A549 (cell line): ENCODE results near the gene BEST2. TPM values are rescaled to one million over a fixed set of nuclear protein-coding genes. Genes with fewer than 3 reads are reported as not detected.

Experiments
- ATAC-seq, 2 experiments: fragments of 200-7000 bp in 1 of 2; fragments of >200 bp in 1 of 2; cut with Nextera tagmentation in 1 of 2; cut with Tn5 transposase in 1 of 2; 3 replicates each; pipeline versions ENCODE4 v1.8.0 to v1.9.1; 2018 to 2020; ENCODE audit warnings: mild to moderate bottlenecking in 1 of 2, moderate library complexity in 1 of 2
- CTCF ChIA-PET: fragments of 300-600 bp; sonication (Branson Sonifier 250); formaldehyde crosslinking; extraction: SDS; loops from one replicate; lab custom pipeline; 2021; ENCODE audit warnings: antibody characterized with exemption, inconsistent platforms; lab: Yijun Ruan, JAX
- POLR2A ChIA-PET: fragments of 350-600 bp; formaldehyde crosslinking; extraction: SDS; loops from one replicate; lab custom pipeline; 2021; ENCODE audit warnings: antibody characterized with exemption, inconsistent platforms; lab: Yijun Ruan, JAX
- DNase-seq, 2 experiments: peaks; one replicate each; pipeline versions ENCODE4 v3.0.0 to v3.0.0-alpha.2; 2011 to 2016; ENCODE audit warnings: low read depth in 1 of 2, low spot score in 1 of 2
- FAIRE-seq: peaks from 2 replicates; lab custom pipeline; 2011; peaks lifted over from hg19 to GRCh38; lab: Jason Lieb, UNC
- H3K27ac ChIP-seq, 2 experiments: fragments of >200 bp; sonication (Bioruptor Twin); formaldehyde crosslinking; 3 replicates each; pipeline ENCODE4 v1.5.1; 2016 to 2017
- H3K4me1 ChIP-seq: fragments of >200 bp; sonication (Bioruptor Twin); formaldehyde crosslinking; 3 replicates; pipeline ENCODE4 v1.6.1; 2016
- H3K4me2 ChIP-seq: fragments of >200 bp; sonication (Bioruptor Twin); formaldehyde crosslinking; 3 replicates; pipeline ENCODE4 v1.6.1; 2016
- H3K4me3 ChIP-seq: fragments of >200 bp; sonication (Bioruptor Twin); formaldehyde crosslinking; 3 replicates; pipeline ENCODE4 v1.5.1; 2016
- H3K9me3 ChIP-seq: fragments of >200 bp; sonication (Bioruptor Twin); formaldehyde crosslinking; 3 replicates; pipeline ENCODE4 v1.6.1; 2016
- BHLHE40 ChIP-seq: IDR thresholded peaks from 2 replicates; pipeline ENCODE4 v1.6.1; 2012; ENCODE audit warnings: low read depth, low read length, inconsistent platforms
- CBX2 ChIP-seq: fragments of 200-600 bp; sonication (generic); IDR thresholded peaks from 2 replicates; pipeline ENCODE4 v1.6.1; 2016; ENCODE audit warnings: low read depth, mild to moderate bottlenecking, borderline replicate concordance
- CHD2 ChIP-seq: fragments of 150-350 bp; IDR thresholded peaks from 2 replicates; pipeline ENCODE4 v1.6.1; 2014; ENCODE audit warnings: low read length; ENCODE audit not compliant: partially characterized antibody
- CHD4 ChIP-seq: fragments of 200-600 bp; sonication (generic); IDR thresholded peaks from 2 replicates; pipeline ENCODE4 v1.6.1; 2016; ENCODE audit warnings: antibody characterized with exemption, mild to moderate bottlenecking, borderline replicate concordance
- EHF ChIP-seq: fragments of 250-450 bp; sonication (Bioruptor Pico); IDR thresholded peaks from 2 replicates; pipeline ENCODE4 v1.5.0; 2020; ENCODE audit warnings: mild to moderate bottlenecking
- FOXS1 ChIP-seq: fragments of 250-450 bp; sonication (Bioruptor Pico); IDR thresholded peaks from 2 replicates; pipeline ENCODE4 v1.5.0; 2020; ENCODE audit warnings: mild to moderate bottlenecking, moderate library complexity
- HDAC2 ChIP-seq: fragments of 200-600 bp; sonication (generic); IDR thresholded peaks from 2 replicates; pipeline ENCODE4 v1.6.1; 2016
- JUNB ChIP-seq: fragments of >200 bp; sonication (Bioruptor Twin); formaldehyde crosslinking; IDR thresholded peaks from 2 replicates; pipeline ENCODE4 v1.6.1; 2016
- NPAS2 ChIP-seq: fragments of 250-450 bp; sonication (Bioruptor Pico); IDR thresholded peaks from 2 replicates; pipeline ENCODE4 v1.8.0; 2022; ENCODE audit warnings: mild to moderate bottlenecking, moderate library complexity, borderline replicate concordance
- RCOR1 ChIP-seq: fragments of 150-350 bp; IDR thresholded peaks from 2 replicates; pipeline ENCODE4 v1.6.1; 2014; ENCODE audit warnings: antibody characterized with exemption, low read length, low read depth
- RFX5 ChIP-seq: fragments of 450-650 bp; IDR thresholded peaks from 2 replicates; pipeline ENCODE4 v1.7.1; 2014; ENCODE audit warnings: antibody characterized with exemption, mild to moderate bottlenecking, moderate library complexity
- TP53 ChIP-seq: fragments of 250-450 bp; sonication (Bioruptor Pico); IDR thresholded peaks from 2 replicates; pipeline ENCODE4 v1.5.0; 2021; ENCODE audit warnings: mild to moderate bottlenecking, moderate library complexity
- ZFP36 ChIP-seq: fragments of 450-650 bp; IDR thresholded peaks from 2 replicates; pipeline ENCODE4 v1.6.1; 2014; ENCODE audit warnings: borderline replicate concordance; ENCODE audit not compliant: partially characterized antibody
- ZNF302 ChIP-seq: fragments of 250-450 bp; sonication (Bioruptor Pico); IDR thresholded peaks from 2 replicates; pipeline ENCODE4 v1.9.0; 2021; ENCODE audit warnings: inconsistent platforms, mild to moderate bottlenecking, moderate library complexity
- ZSCAN20 ChIP-seq: fragments of 250-450 bp; sonication (Bioruptor Pico); IDR thresholded peaks from 2 replicates; pipeline ENCODE4 v1.8.0; 2022; ENCODE audit warnings: mild to moderate bottlenecking, moderate library complexity
- WGBS: methylation state at CpG from one replicate; pipeline ENCODE4 v1.1.6; 2017; ENCODE audit errors: missing lambda C conversion rate; 5-methylcytosine and 5-hydroxymethylcytosine counted together
- polyA plus RNA-seq, 4 experiments: library from polyadenylated mRNA; depleted of rRNA in 3 of 4; stranded (reverse); fragments of >200 nt; fragmentation: RNase III in 1 of 4; extraction: RNeasy Plus Mini Kit Qiagen cat#74134 plus additional on column Dnase treatment in 1 of 4; gene quantifications; 2 replicates in 3 of 4; 3 replicates in 1 of 4; pipeline ENCODE4 v1.2.3, GENCODE V29; 2011 to 2017
- TF ChIP-seq, protein P1 (sequence below): fragments of >200 bp; sonication (Bioruptor Twin); formaldehyde crosslinking; IDR thresholded peaks from 3 replicates; pipeline ENCODE4 v1.6.1; 2016
- TF ChIP-seq, protein P2 (sequence below): fragments of 200-600 bp; sonication (generic); IDR thresholded peaks from 2 replicates; pipeline ENCODE4 v1.6.1; 2016; ENCODE audit warnings: antibody characterized with exemption, mild to moderate bottlenecking, moderate library complexity
- TF ChIP-seq, protein P3 (sequence below): fragments of 450-650 bp; IDR thresholded peaks from 2 replicates; pipeline ENCODE4 v1.6.1; 2014; ENCODE audit warnings: antibody characterized with exemption
- TF ChIP-seq, protein P4 (sequence below): IDR thresholded peaks from 2 replicates; pipeline ENCODE4 v1.6.1; 2012
- TF ChIP-seq, protein P5 (sequence below): fragments of 250-450 bp; sonication (Bioruptor Pico); IDR thresholded peaks from 2 replicates; pipeline ENCODE4 v1.5.0; 2021; ENCODE audit warnings: mild to moderate bottlenecking, moderate library complexity, borderline replicate concordance
- TF ChIP-seq, protein P6 (sequence below): fragments of 250-450 bp; sonication (Bioruptor Pico); IDR thresholded peaks from 2 replicates; pipeline ENCODE4 v1.5.0; 2020; ENCODE audit warnings: low read depth, mild to moderate bottlenecking, moderate library complexity

The BEST2 gene
- polyA plus RNA-seq, 2 of the 4 experiments (the other 2 are of a cell fraction): not detected

DNA sequence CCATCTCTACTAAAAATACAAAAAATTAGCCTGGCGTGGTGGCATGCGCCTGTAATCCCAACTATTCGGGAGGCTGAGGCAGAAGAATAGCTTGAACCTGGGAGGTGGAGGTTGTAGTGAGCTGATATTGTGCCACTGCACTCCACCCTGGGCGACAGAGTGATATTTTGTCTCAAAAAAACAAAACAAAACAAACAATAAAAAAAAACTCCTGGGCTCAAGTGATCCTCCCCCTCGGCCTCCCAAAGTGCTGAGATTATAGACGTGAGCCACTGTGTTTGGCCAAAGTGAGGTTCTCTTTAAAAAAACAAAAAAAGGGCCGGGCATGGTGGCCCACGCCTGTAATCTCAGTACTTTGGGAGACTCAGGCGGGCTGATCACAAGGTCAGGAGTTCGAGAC, 35.9 kb downstream of the BEST2 start:
- ChIA-PET CTCF (interaction anchor here (1.3 to 5.0 kb wide), 5 partner anchors 9 to 30 kb away, joined by 3 to 58 read pairs (median 8); no protein-coding TSS in a partner anchor), POLR2A (interaction anchor here (2.4 kb wide), 1 partner anchor 9 kb away, joined by 24 read pairs; no protein-coding TSS in a partner anchor)
- Histone ChIP-seq H3K4me1 (peaks cover 71% of the 10 kb centered on the region), H3K9me3 (no peaks in the 10 kb centered on the region), H3K4me2 (peak overlapping the region; percentile 99; the same call in 1 of the 3 replicates), H3K4me3 (no peak overlapping the region), H3K27ac (peak overlapping the region; percentile 96 to 99)
- ATAC-seq (no peak), FAIRE-seq (no peak), DNase-seq (no peak)
- no peak for TF ChIP-seq ZFP36
- no peak for TF ChIP-seq RFX5
- TF ChIP-seq, protein P1, sequence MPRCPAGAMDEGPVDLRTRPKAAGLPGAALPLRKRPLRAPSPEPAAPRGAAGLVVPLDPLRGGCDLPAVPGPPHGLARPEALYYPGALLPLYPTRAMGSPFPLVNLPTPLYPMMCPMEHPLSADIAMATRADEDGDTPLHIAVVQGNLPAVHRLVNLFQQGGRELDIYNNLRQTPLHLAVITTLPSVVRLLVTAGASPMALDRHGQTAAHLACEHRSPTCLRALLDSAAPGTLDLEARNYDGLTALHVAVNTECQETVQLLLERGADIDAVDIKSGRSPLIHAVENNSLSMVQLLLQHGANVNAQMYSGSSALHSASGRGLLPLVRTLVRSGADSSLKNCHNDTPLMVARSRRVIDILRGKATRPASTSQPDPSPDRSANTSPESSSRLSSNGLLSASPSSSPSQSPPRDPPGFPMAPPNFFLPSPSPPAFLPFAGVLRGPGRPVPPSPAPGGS: no peak
- TF ChIP-seq RCOR1: no peak
- TF ChIP-seq JUNB: no peak
- TF ChIP-seq, protein P2, sequence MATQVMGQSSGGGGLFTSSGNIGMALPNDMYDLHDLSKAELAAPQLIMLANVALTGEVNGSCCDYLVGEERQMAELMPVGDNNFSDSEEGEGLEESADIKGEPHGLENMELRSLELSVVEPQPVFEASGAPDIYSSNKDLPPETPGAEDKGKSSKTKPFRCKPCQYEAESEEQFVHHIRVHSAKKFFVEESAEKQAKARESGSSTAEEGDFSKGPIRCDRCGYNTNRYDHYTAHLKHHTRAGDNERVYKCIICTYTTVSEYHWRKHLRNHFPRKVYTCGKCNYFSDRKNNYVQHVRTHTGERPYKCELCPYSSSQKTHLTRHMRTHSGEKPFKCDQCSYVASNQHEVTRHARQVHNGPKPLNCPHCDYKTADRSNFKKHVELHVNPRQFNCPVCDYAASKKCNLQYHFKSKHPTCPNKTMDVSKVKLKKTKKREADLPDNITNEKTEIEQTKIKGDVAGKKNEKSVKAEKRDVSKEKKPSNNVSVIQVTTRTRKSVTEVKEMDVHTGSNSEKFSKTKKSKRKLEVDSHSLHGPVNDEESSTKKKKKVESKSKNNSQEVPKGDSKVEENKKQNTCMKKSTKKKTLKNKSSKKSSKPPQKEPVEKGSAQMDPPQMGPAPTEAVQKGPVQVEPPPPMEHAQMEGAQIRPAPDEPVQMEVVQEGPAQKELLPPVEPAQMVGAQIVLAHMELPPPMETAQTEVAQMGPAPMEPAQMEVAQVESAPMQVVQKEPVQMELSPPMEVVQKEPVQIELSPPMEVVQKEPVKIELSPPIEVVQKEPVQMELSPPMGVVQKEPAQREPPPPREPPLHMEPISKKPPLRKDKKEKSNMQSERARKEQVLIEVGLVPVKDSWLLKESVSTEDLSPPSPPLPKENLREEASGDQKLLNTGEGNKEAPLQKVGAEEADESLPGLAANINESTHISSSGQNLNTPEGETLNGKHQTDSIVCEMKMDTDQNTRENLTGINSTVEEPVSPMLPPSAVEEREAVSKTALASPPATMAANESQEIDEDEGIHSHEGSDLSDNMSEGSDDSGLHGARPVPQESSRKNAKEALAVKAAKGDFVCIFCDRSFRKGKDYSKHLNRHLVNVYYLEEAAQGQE: no peak
- no peak for TF ChIP-seq CBX2
- TF ChIP-seq EHF: no peak
- no peak for TF ChIP-seq TP53 (CRISPR knock-in tag)
- no peak for TF ChIP-seq HDAC2
- TF ChIP-seq NPAS2 (CRISPR knock-in tag): no peak
- TF ChIP-seq CHD2: no peak
- TF ChIP-seq ZNF302 (CRISPR knock-in tag): no peak
- TF ChIP-seq ZSCAN20 (CRISPR knock-in tag): no peak
- no peak for TF ChIP-seq FOXS1 (CRISPR knock-in tag)
- TF ChIP-seq, protein P3, sequence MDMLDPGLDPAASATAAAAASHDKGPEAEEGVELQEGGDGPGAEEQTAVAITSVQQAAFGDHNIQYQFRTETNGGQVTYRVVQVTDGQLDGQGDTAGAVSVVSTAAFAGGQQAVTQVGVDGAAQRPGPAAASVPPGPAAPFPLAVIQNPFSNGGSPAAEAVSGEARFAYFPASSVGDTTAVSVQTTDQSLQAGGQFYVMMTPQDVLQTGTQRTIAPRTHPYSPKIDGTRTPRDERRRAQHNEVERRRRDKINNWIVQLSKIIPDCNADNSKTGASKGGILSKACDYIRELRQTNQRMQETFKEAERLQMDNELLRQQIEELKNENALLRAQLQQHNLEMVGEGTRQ: no peak
- no peak for TF ChIP-seq CHD4
- WGBS: 79% methylated on average over 10 of the region's 10 CpGs

DNA sequence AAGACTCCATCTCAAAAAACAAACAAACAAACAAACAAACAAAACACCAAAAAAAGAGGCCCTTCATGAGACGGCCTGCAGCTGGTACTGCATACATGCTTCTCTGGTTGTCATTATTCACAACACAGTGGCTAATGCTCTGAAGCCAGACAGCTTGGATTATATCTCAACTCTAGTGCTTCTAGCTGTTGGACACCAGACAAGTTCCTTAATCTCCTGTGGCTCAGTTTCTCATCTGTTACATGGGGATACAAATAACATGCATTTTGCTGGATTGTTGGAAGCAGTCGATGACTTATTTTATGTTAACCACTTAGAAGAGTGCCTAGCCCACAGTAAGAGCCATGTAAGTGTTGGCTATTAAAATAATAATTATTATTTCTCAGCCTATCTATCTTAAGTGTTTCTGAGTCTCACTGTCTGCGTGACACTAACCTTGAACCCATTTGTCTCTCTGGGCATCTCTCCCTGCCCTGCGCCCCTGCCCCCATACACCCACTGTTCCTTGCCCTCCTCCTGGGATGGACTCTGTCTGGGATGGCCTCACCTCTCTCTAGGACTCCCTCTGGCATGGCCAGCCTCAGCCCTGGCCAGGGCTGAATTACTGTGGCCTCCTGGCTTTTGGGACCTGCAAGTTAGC, 36.6 kb downstream of the BEST2 start:
- Histone ChIP-seq H3K4me1 (peaks cover 68% of the 10 kb centered on the region), H3K4me3 (peak overlapping the region; percentile 92; the same call in 2 of the 3 replicates), H3K27ac (peak overlapping the region; percentile 96 to 99), H3K9me3 (no peaks in the 10 kb centered on the region), H3K4me2 (peak overlapping the region; percentile 99)
- ChIA-PET POLR2A (interaction anchor here (2.4 kb wide), 1 partner anchor 10 kb away, joined by 24 read pairs; no protein-coding TSS in a partner anchor), CTCF (interaction anchor here (1.3 to 5.0 kb wide), 6 partner anchors 8 to 30 kb away, joined by 3 to 58 read pairs (median 6); no protein-coding TSS in a partner anchor)
- DNase-seq (no peak), FAIRE-seq (no peak), ATAC-seq (no peak)
- WGBS: 29% methylated on average over 4 of the region's 4 CpGs
- TF ChIP-seq ZSCAN20 (CRISPR knock-in tag) (no peak), JUNB (no peak), CBX2 (no peak), BHLHE40 (no peak)
- TF ChIP-seq, protein P4, sequence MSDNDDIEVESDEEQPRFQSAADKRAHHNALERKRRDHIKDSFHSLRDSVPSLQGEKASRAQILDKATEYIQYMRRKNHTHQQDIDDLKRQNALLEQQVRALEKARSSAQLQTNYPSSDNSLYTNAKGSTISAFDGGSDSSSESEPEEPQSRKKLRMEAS: no peak
- TF ChIP-seq, protein P5, sequence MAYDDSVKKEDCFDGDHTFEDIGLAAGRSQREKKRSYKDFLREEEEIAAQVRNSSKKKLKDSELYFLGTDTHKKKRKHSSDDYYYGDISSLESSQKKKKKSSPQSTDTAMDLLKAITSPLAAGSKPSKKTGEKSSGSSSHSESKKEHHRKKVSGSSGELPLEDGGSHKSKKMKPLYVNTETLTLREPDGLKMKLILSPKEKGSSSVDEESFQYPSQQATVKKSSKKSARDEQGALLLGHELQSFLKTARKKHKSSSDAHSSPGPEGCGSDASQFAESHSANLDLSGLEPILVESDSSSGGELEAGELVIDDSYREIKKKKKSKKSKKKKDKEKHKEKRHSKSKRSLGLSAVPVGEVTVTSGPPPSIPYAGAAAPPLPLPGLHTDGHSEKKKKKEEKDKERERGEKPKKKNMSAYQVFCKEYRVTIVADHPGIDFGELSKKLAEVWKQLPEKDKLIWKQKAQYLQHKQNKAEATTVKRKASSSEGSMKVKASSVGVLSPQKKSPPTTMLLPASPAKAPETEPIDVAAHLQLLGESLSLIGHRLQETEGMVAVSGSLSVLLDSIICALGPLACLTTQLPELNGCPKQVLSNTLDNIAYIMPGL: no peak
- TF ChIP-seq, protein P6, sequence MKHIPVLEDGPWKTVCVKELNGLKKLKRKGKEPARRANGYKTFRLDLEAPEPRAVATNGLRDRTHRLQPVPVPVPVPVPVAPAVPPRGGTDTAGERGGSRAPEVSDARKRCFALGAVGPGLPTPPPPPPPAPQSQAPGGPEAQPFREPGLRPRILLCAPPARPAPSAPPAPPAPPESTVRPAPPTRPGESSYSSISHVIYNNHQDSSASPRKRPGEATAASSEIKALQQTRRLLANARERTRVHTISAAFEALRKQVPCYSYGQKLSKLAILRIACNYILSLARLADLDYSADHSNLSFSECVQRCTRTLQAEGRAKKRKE (CRISPR knock-in tag): no peak
